Measurements from ENCODE around the gene CEP41. TPM values are rescaled to one million over a fixed set of nuclear protein-coding genes. Genes with fewer than 3 reads are reported as not detected.

Gene CEP41
- total RNA-seq, 2 experiments from 2014 or later = 19.6 to 35.4 TPM

DNA sequence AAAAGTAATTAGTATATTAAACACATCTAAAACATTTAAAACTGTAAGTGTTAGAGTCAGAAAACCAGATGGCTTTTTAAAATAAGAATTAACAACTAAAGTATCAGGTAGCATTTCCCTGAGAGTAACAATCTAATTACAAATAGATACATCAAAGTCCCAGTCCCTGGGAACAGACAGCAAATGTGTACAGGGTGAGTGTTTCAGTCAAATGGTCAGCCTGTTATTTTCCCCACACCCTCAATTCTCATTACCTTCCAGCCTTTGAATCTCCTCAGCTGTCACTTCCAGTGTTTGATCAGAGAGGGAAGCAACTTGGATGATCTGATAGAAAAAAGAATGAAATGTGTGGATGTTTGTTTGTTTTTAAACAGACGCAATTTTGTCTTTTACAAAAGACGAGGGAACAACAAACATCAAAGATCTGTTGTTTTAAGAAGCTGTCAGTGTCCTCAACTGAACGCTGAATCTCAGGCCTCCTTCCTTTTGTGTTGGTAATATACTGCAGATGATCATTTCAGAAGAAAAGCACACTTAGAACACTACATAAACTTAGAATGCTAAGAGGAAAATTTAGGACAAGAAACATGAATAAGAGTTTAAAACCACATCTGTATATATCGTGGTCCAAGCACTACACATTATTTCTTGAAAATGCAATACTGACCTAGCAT is 29.8 kb downstream of the CEP41 start:
- no peaks in the 10 kb centered on the region for H3K79me2 ChIP-seq (ENCODE audit: insufficient read depth, low read depth, low read length)
- DNase-seq (ENCODE audit: low spot score) = no peak
- H3K4me3 ChIP-seq (ENCODE audit: low read depth, low read length, poor library complexity, severe bottlenecking) = no peak overlapping the region
- no peak overlapping the region for H2AFZ ChIP-seq (ENCODE audit: low read length)
- no peak overlapping the region for H3K4me2 ChIP-seq (ENCODE audit: low read length)
- CTCF ChIA-PET (ENCODE audit: unreplicated experiment) = no interaction called here
- no peaks in the 10 kb centered on the region for H3K4me1 ChIP-seq (ENCODE audit: insufficient read depth, low read length, poor library complexity, severe bottlenecking)
- no peak overlapping the region for H3K27ac ChIP-seq (ENCODE audit: low read depth, low read length, poor library complexity, severe bottlenecking)
- no TSS peak for BruUV-seq (replicated peaks)
- POLR2A ChIA-PET = interaction anchor here (0.7 to 2.8 kb wide), 2 partner anchors 27 to 93 kb away, joined by 3 to 7 read pairs; no protein-coding TSS in a partner anchor
- no peaks in the 10 kb centered on the region for H3K9me3 ChIP-seq (ENCODE audit: low read length)
- TF ChIP-seq, protein P1, sequence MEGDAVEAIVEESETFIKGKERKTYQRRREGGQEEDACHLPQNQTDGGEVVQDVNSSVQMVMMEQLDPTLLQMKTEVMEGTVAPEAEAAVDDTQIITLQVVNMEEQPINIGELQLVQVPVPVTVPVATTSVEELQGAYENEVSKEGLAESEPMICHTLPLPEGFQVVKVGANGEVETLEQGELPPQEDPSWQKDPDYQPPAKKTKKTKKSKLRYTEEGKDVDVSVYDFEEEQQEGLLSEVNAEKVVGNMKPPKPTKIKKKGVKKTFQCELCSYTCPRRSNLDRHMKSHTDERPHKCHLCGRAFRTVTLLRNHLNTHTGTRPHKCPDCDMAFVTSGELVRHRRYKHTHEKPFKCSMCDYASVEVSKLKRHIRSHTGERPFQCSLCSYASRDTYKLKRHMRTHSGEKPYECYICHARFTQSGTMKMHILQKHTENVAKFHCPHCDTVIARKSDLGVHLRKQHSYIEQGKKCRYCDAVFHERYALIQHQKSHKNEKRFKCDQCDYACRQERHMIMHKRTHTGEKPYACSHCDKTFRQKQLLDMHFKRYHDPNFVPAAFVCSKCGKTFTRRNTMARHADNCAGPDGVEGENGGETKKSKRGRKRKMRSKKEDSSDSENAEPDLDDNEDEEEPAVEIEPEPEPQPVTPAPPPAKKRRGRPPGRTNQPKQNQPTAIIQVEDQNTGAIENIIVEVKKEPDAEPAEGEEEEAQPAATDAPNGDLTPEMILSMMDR (conservative IDR thresholded peaks at IDR 0.05; ENCODE audit: low read length) = no peak
- no peak for TF ChIP-seq EZH2phosphoT487 (IDR thresholded peaks at IDR 0.05; ENCODE audit: borderline replicate concordance, low read depth, low read length)
- H3K36me3 ChIP-seq (ENCODE audit: insufficient read depth, low read length) = 0 out of 2 replicates have a peak, but pooled peaks cover 4% of the 10 kb centered on the region
- no peaks in the 10 kb centered on the region for H4K20me1 ChIP-seq (ENCODE audit: insufficient read depth, low read length)
- intact Hi-C loops (cut with micrococcal nuclease; ENCODE audit: unreplicated experiment) = no loop called here
- H3K9me2 ChIP-seq (ENCODE audit: insufficient read depth, low read length) = no peaks in the 10 kb centered on the region

GRCh38 chr7:130409712-130410072 is 31.1 kb downstream of the CEP41 start:
- Histone ChIP-seq H3K27ac (ENCODE audit: low read depth, low read length, poor library complexity, severe bottlenecking) (no peak overlapping the region), H2AFZ (ENCODE audit: low read length) (no peak overlapping the region), H3K9me3 (ENCODE audit: low read length) (no peaks in the 10 kb centered on the region), H4K20me1 (ENCODE audit: insufficient read depth, low read length) (no peaks in the 10 kb centered on the region), H3K79me2 (ENCODE audit: insufficient read depth, low read depth, low read length) (no peaks in the 10 kb centered on the region), H3K4me2 (ENCODE audit: low read length) (no peak overlapping the region), H3K36me3 (ENCODE audit: insufficient read depth, low read length) (0 out of 2 replicates have a peak, but pooled peaks cover 4% of the 10 kb centered on the region), H3K9me2 (ENCODE audit: insufficient read depth, low read length) (no peaks in the 10 kb centered on the region), H3K4me3 (ENCODE audit: low read depth, low read length, poor library complexity, severe bottlenecking) (no peak overlapping the region), H3K4me1 (ENCODE audit: insufficient read depth, low read length, poor library complexity, severe bottlenecking) (no peaks in the 10 kb centered on the region)
- CTCF ChIA-PET (ENCODE audit: unreplicated experiment) = no interaction called here
- TF ChIP-seq EZH2phosphoT487 (IDR thresholded peaks at IDR 0.05; ENCODE audit: borderline replicate concordance, low read depth, low read length) = no peak
- TF ChIP-seq, protein P1 (conservative IDR thresholded peaks at IDR 0.05; ENCODE audit: low read length) = no peak
- POLR2A ChIA-PET = no interaction called here
- DNase-seq (ENCODE audit: low spot score) = no peak
- intact Hi-C loops (cut with micrococcal nuclease; ENCODE audit: unreplicated experiment) = no loop called here
- no TSS peak for BruUV-seq (replicated peaks)

GRCh38 chr7:130409067-130409711 is 31.6 kb downstream of the CEP41 start:
- Histone ChIP-seq H4K20me1 (ENCODE audit: insufficient read depth, low read length) (no peaks in the 10 kb centered on the region), H3K36me3 (ENCODE audit: insufficient read depth, low read length) (0 out of 2 replicates have a peak, but pooled peaks cover 4% of the 10 kb centered on the region), H3K9me2 (ENCODE audit: insufficient read depth, low read length) (no peaks in the 10 kb centered on the region), H3K27ac (ENCODE audit: low read depth, low read length, poor library complexity, severe bottlenecking) (no peak overlapping the region), H3K4me2 (ENCODE audit: low read length) (no peak overlapping the region), H2AFZ (ENCODE audit: low read length) (no peak overlapping the region), H3K9me3 (ENCODE audit: low read length) (no peaks in the 10 kb centered on the region), H3K4me1 (ENCODE audit: insufficient read depth, low read length, poor library complexity, severe bottlenecking) (no peaks in the 10 kb centered on the region), H3K4me3 (ENCODE audit: low read depth, low read length, poor library complexity, severe bottlenecking) (no peak overlapping the region), H3K79me2 (ENCODE audit: insufficient read depth, low read depth, low read length) (no peaks in the 10 kb centered on the region)
- ChIA-PET CTCF (ENCODE audit: unreplicated experiment) (no interaction called here), POLR2A (no interaction called here)
- no TSS peak for BruUV-seq (replicated peaks)
- intact Hi-C loops (cut with micrococcal nuclease; ENCODE audit: unreplicated experiment) = no loop called here
- TF ChIP-seq EZH2phosphoT487 (IDR thresholded peaks at IDR 0.05; ENCODE audit: borderline replicate concordance, low read depth, low read length) = no peak
- TF ChIP-seq, protein P1 (conservative IDR thresholded peaks at IDR 0.05; ENCODE audit: low read length) = no peak
- no peak for DNase-seq (ENCODE audit: low spot score)
